PFSK-1 (cell line): Measurements from ENCODE around the gene SPIB.

ENCODE experiments used
- POLR2AphosphoS5 ChIP-seq: IDR thresholded peaks from 2 replicates; pipeline ENCODE4 v1.6.1; 2012; ENCODE audit warnings: low read depth, mild to moderate bottlenecking, control low read depth, low read length, moderate library complexity
- SIN3A ChIP-seq: IDR thresholded peaks from 2 replicates; pipeline ENCODE4 v1.6.1; 2012; ENCODE audit warnings: mild to moderate bottlenecking, low read length, moderate library complexity, borderline replicate concordance; ENCODE audit not compliant: insufficient read depth
- TAF1 ChIP-seq: IDR thresholded peaks from 2 replicates; pipeline ENCODE4 v1.6.1; 2012; ENCODE audit warnings: low read length, control low read depth, borderline replicate concordance; ENCODE audit not compliant: insufficient read depth
- TF ChIP-seq, protein P1 (sequence below), 2 experiments: IDR thresholded peaks; 2 replicates each; pipeline versions ENCODE4 v1.6.1 to v1.8.0; 2011 to 2012; ENCODE audit warnings: low read depth in 2 of 2, low read length in 2 of 2, control low read depth in 1 of 2, inconsistent platforms in 1 of 2, mild to moderate bottlenecking in 1 of 2, moderate library complexity in 1 of 2; ENCODE audit not compliant: insufficient read depth in 1 of 2

- TF ChIP-seq POLR2AphosphoS5, result no peak
- TF ChIP-seq, protein P1, sequence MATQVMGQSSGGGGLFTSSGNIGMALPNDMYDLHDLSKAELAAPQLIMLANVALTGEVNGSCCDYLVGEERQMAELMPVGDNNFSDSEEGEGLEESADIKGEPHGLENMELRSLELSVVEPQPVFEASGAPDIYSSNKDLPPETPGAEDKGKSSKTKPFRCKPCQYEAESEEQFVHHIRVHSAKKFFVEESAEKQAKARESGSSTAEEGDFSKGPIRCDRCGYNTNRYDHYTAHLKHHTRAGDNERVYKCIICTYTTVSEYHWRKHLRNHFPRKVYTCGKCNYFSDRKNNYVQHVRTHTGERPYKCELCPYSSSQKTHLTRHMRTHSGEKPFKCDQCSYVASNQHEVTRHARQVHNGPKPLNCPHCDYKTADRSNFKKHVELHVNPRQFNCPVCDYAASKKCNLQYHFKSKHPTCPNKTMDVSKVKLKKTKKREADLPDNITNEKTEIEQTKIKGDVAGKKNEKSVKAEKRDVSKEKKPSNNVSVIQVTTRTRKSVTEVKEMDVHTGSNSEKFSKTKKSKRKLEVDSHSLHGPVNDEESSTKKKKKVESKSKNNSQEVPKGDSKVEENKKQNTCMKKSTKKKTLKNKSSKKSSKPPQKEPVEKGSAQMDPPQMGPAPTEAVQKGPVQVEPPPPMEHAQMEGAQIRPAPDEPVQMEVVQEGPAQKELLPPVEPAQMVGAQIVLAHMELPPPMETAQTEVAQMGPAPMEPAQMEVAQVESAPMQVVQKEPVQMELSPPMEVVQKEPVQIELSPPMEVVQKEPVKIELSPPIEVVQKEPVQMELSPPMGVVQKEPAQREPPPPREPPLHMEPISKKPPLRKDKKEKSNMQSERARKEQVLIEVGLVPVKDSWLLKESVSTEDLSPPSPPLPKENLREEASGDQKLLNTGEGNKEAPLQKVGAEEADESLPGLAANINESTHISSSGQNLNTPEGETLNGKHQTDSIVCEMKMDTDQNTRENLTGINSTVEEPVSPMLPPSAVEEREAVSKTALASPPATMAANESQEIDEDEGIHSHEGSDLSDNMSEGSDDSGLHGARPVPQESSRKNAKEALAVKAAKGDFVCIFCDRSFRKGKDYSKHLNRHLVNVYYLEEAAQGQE (IDR thresholded peaks at IDR 0.05; ENCODE audit: insufficient read depth in 1 of 2, low read depth in 2 of 2, low read length in 2 of 2), result no peak
- no peak for TF ChIP-seq SIN3A
- no peak for TF ChIP-seq TAF1
Measured at GRCh38 chr19:50468818-50469217, 50.1 kb downstream of the SPIB start.
